Keratinocyte (primary cell): Measurements from ENCODE around the gene PFN2. TPM values are rescaled to one million over a fixed set of nuclear protein-coding genes. Genes with fewer than 3 reads are reported as not detected.
A peak's percentile ranks its signal among the peaks of the same experiment; 100 is the strongest.

Experiments used
- DNase-seq: peaks from one replicate; pipeline ENCODE4 v3.0.0-alpha.2; 2011; ENCODE audit warnings: low read depth, missing footprints, low spot score
- FAIRE-seq: peaks from 2 replicates; lab custom pipeline; 2011; peaks lifted over from hg19 to GRCh38; lab: Jason Lieb, UNC
- H2AFZ ChIP-seq: 2 replicates; pipeline ENCODE4 v1.6.0; 2012; ENCODE audit warnings: low read length, control low read depth, inconsistent platforms; ENCODE audit not compliant: control insufficient read depth
- H3K27ac ChIP-seq: 2 replicates; pipeline ENCODE4 v1.5.1; 2011; ENCODE audit warnings: low read length; ENCODE audit not compliant: control insufficient read depth, insufficient read depth
- H3K27me3 ChIP-seq: 3 replicates; pipeline ENCODE4 v1.6.0; 2011; ENCODE audit warnings: low read length; ENCODE audit not compliant: control insufficient read depth, insufficient read depth; ENCODE audit errors: extremely low read depth
- H3K36me3 ChIP-seq, 2 experiments: 2 replicates in 1 of 2; 3 replicates in 1 of 2; pipeline ENCODE4 v1.5.1; 2011; ENCODE audit warnings: low read length in 2 of 2, mild to moderate bottlenecking in 1 of 2; ENCODE audit not compliant: control insufficient read depth in 2 of 2, insufficient read depth in 2 of 2; ENCODE audit errors: extremely low read depth in 1 of 2
- H3K4me1 ChIP-seq: 3 replicates; pipeline ENCODE4 v1.5.1; 2011; ENCODE audit warnings: low read length; ENCODE audit not compliant: control insufficient read depth, insufficient read depth; ENCODE audit errors: extremely low read depth
- H3K4me2 ChIP-seq: 3 replicates; pipeline ENCODE4 v1.6.0; 2011; ENCODE audit warnings: low read depth, low read length; ENCODE audit not compliant: control insufficient read depth, insufficient read depth; ENCODE audit errors: extremely low read depth
- H3K4me3 ChIP-seq, 3 experiments: fragments of 200-600 bp in 1 of 3; sonication (generic) in 1 of 3; 2 replicates in 2 of 3; 3 replicates in 1 of 3; pipeline ENCODE4 v1.5.1; 2011 to 2016; ENCODE audit warnings: low read length in 3 of 3, mild to moderate bottlenecking in 3 of 3, control low read depth in 2 of 3, inconsistent platforms in 1 of 3, low read depth in 1 of 3, mixed read lengths in 1 of 3, mixed run types in 1 of 3, moderate library complexity in 1 of 3; ENCODE audit not compliant: control insufficient read depth in 2 of 3, insufficient read depth in 2 of 3; ENCODE audit errors: extremely low read depth in 1 of 3
- H3K79me2 ChIP-seq: 2 replicates; pipeline ENCODE4 v1.6.0; 2012; ENCODE audit warnings: low read length; ENCODE audit not compliant: control insufficient read depth, insufficient read depth
- H3K9ac ChIP-seq: 3 replicates; pipeline ENCODE4 v1.6.0; 2011; ENCODE audit warnings: low read length; ENCODE audit not compliant: control insufficient read depth, insufficient read depth; ENCODE audit errors: extremely low read depth
- H3K9me1 ChIP-seq: 3 replicates; pipeline ENCODE4 v1.6.0; 2011; ENCODE audit warnings: low read length; ENCODE audit not compliant: control insufficient read depth, insufficient read depth; ENCODE audit errors: extremely low read depth
- H3K9me3 ChIP-seq: 2 replicates; pipeline ENCODE4 v1.5.1; 2012; ENCODE audit warnings: low read depth, low read length; ENCODE audit not compliant: control insufficient read depth
- H4K20me1 ChIP-seq: 3 replicates; pipeline ENCODE4 v1.6.0; 2011; ENCODE audit warnings: low read length; ENCODE audit not compliant: control insufficient read depth, insufficient read depth; ENCODE audit errors: extremely low read depth
- CTCF ChIP-seq, 3 experiments: IDR thresholded peaks in 1 of 3; conservative IDR thresholded peaks in 1 of 3; optimal IDR thresholded peaks in 1 of 3; 2 replicates in 2 of 3; 3 replicates in 1 of 3; pipeline versions ENCODE3 to v1.5.1; 2011; ENCODE audit warnings: low read length in 3 of 3, mild to moderate bottlenecking in 3 of 3, moderate library complexity in 2 of 3, control low read depth in 1 of 3, inconsistent platforms in 1 of 3; ENCODE audit not compliant: insufficient read depth in 2 of 3; ENCODE audit errors: extremely low read depth in 1 of 3
- EZH2 ChIP-seq: IDR thresholded peaks from one replicate; pipeline ENCODE4 v1.6.1; 2012; ENCODE audit warnings: inconsistent platforms, mild to moderate bottlenecking, low read length, moderate library complexity
- dilution Hi-C: fragments of 300-500 bp; cut with MboI; formaldehyde crosslinking; loops from one replicate; pipeline ENCODE4 v1.7.0; 2020; ENCODE audit warnings: low sequenced_read_pairs; ENCODE audit not compliant: extremely low pct_ligation_motif_present
- polyA plus RNA-seq, 5 experiments: library from polyadenylated mRNA; depleted of rRNA in 3 of 5; stranded (reverse) in 3 of 5; stranded (forward) in 1 of 5; unstranded in 1 of 5; fragments of >200 nt; gene quantifications; 1 replicate in 1 of 5; 2 replicates in 3 of 5; 3 replicates in 1 of 5; pipeline versions ENCODE4 v1.2.1 to v1.2.3, GENCODE V29; 2011 to 2012; ENCODE audit warnings: missing spikeins in 2 of 5, low read depth in 1 of 5, low replicate concordance in 1 of 5

The PFN2 gene
- polyA plus RNA-seq, 1 donor (not counting 4 experiments of a cell fraction or from before 2014, with no cell fraction given), result 334 TPM

- dilution Hi-C loops, result no loop called here
- Histone ChIP-seq H4K20me1 (no peaks in the 10 kb centered on the region), H3K9me3 (no peaks in the 10 kb centered on the region), H3K79me2 (peaks cover 35% of the 10 kb centered on the region), H2AFZ (peak overlapping the region; percentile 68), H3K9ac (peak overlapping the region; percentile 69), H3K4me1 (peaks cover 17% of the 10 kb centered on the region), H3K36me3 (no peaks in the 10 kb centered on the region), H3K4me3 (peak overlapping the region; percentile 53 to 81 (median 78)), H3K4me2 (peak overlapping the region; percentile 93), H3K27me3 (no peaks in the 10 kb centered on the region), H3K9me1 (no peaks in the 10 kb centered on the region), H3K27ac (peak overlapping the region; percentile 41)
- TF ChIP-seq CTCF (optimal IDR thresholded peaks at IDR 0.05 in 1 of 3, IDR thresholded peaks at IDR 0.05 in 1 of 3, conservative IDR thresholded peaks at IDR 0.05 in 1 of 3; ENCODE audit: extremely low read depth in 1 of 3, insufficient read depth in 2 of 3, low read length in 3 of 3) (no peak), EZH2 (no peak)
- FAIRE-seq, result peak; percentile 34
- DNase-seq, result no peak
These were observed 844 bp upstream of the PFN2 start for GRCh38 chr3:149971403-149972075.

DNA sequence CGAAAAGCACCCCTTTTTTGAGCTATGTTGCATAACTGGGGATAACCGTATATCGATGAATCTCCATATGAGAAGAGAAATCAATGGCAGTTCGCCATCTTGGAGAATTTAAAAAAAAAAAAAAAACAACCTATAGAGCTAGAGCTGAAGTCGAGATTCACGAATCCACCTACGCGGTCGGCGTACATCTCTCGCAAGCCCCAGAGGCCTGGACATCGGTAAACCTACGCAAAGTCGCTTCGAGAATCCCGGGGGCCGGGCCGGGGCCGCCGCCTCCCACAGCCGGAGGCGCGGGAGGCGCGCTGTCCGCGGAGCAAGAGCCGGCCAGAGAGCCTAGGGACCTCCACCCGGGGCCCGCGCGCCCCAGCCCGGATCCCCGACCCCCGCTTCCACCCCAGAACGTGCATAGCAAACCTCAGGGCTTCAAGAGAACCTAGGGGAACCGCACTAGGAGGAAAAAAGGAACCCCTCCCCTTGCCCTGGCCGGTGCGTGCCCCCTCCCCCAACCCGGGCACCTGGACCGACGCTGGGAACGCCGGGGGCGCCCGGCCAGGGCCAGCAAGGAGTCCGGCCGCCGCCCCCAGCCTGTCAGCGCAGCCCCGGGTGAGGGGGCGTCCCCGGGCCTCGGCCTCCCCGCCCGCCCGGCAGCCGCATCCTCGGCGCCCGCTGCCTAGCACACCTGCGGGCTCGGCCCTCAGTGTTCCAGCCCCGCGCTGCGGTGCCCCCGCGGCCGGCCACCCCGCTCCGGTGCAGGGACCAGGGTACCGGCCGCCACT is 567 bp downstream of the PFN2 start:
- Histone ChIP-seq H3K4me2 (peak overlapping the region; percentile 95), H3K36me3 (peaks cover 2 to 3% of the 10 kb centered on the region in 2 experiments), H3K9ac (peak overlapping the region; percentile 69), H3K9me3 (no peaks in the 10 kb centered on the region), H3K4me1 (peaks cover 17% of the 10 kb centered on the region), H3K27me3 (no peaks in the 10 kb centered on the region), H4K20me1 (no peaks in the 10 kb centered on the region), H3K79me2 (peaks cover 48% of the 10 kb centered on the region), H2AFZ (peak overlapping the region; percentile 86), H3K27ac (peak overlapping the region; percentile 72), H3K9me1 (no peaks in the 10 kb centered on the region), H3K4me3 (peak overlapping the region; percentile 53 to 99 (median 81))
- TF ChIP-seq CTCF (optimal IDR thresholded peaks at IDR 0.05 in 1 of 3, IDR thresholded peaks at IDR 0.05 in 1 of 3, conservative IDR thresholded peaks at IDR 0.05 in 1 of 3; ENCODE audit: extremely low read depth in 1 of 3, insufficient read depth in 2 of 3, low read length in 3 of 3) (no peak), EZH2 (no peak)
- dilution Hi-C loops, result no loop called here
- FAIRE-seq, result no peak
- DNase-seq, result no peak
